KG1 (cell line): ENCODE results near the gene RAD51B.

Experiments used
- DNase-seq: peaks from one replicate; lab custom pipeline; 2025; lab: John Stamatoyannopoulos, UW

The RAD51B gene

DNA sequence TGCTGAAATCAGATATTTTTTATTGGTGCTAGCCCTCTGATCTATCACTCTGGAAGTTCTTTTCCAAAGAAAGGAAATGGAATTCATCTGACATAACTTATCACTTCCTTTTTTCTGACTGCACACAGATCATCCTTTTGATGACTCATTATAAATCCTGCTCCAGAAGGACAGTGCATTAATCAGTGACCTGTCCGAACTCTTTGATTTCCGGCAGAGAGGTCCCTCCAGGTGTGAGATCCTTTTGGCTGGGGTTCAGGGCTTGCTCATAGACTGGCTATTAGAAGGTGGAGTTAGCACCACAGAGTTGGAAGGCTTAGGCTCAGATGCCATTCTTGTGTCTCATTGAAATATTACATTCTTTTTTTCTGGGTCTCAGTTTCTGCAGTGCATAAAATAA lies 645.1 kb downstream of the RAD51B start:
- no peak for DNase-seq

DNA sequence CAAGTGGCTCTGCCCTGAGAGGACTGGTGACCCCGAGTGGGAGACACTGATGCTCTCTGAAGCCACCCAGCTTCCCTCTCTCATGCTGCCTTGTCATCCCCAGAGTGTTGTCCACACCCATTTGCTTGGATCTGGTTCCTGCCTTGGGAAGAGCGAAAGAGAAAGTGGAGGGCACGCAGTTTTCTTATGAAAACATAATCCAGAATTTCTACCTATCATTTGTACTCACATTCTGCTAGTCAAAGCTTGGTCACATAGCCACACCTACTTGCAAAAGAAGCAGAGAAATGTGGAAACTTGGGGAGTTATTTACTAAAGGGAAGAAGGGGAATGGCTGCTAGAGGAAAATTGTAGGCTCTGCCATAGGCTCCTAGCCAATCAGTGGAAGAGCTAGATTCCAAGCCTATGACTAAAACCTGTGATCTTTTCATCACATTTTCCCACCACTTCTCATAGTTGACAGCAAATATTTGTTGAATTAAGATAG lies 647.0 kb downstream of the RAD51B start:
- DNase-seq = no peak

DNA sequence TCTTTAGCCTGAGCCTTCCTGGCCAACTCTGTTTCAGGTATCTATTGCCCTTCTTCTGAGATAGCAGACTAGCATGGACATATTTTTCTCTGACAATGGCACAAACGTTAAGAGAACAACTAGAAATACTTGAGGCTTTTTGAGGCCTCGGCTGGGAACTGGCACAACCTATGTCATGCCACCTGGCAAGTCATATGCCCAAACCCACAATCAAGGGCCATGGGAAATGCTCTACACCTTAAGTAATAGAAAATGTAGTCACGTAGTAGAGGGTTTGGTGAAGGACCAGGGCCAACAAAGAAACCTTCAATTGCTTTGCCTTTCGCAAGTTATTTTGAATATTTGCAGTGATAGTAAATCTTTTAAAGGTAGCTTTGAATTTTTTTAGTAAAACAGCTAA lies 647.8 kb downstream of the RAD51B start:
- DNase-seq = no peak

- no peak for DNase-seq
Measured at GRCh38 chr14:68468437-68469207, 649.0 kb downstream of the RAD51B start.

- no peak for DNase-seq
Measured at GRCh38 chr14:68469208-68469713, 649.7 kb downstream of the RAD51B start.

- DNase-seq = no peak
Measured at GRCh38 chr14:68470361-68470760, 650.8 kb downstream of the RAD51B start.

DNA sequence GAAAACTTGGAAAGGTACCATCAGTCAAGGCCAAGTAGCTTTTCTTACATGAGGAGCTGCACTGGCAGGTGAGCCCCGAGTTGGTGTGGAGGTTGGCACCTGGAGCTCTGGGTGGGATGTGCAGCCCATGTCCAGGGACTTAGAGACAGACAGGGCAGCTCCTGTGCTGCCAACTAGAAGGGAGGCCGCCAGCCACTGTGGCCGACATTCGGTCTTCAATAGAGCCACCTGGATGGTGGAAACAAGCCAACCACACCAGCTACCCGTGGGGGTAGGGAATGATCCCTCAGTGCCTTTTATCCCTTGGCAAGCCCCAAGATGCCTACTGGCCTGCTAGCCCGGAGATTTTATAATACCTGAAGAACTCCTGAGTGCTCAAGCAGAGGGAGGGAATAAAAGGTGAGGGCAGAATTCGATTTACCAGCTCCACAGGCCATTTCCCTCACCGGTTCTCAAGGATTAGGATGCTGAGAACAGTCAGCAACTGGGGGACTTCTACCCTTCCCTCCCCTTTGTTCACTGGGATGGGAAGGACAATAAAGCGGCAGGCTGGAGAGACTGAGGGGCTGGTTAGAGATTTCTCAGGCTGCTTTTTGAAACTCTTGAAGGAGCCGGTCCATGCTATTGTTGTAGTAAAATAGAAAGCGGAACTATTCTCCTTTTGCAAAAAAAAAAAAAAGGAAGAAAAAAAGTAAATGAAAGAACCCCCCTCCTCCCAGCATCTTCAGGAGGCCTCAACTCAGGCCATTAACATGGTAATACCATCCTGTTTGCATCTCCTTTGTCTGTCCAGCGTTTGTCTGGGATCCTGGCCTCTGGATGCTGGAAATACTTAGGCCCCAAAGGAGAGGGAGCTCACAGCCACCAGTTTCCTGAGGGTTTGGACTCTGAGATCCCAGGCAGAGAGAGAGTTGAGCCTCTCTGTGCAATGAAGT lies 651.7 kb downstream of the RAD51B start:
- DNase-seq = no peak

DNA sequence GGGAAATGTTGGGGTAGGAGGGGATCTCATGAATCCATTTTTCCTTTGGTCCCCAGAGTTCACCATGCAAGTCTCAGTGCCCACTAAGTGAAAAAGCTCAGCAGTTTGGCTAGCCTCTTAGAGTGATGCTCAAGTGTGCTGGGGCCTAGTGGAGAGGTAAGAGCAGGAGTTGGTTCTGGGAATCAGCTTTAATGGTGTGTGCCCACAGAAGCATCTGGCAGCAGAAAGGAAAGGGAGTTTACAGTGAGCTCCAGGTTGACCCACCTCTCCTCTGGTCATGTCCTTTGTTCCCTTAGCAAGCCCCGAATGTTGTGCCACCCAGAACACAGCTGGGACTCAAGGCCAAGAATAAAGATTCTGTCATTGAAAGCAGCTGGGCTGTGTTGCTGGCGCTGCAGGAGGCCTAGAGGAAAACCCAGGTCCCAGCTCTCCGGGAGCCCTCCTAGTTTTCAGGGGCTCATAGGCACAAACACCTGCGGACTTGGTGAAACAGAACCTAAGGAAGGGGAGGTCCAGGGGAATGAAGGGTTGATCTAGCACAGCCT lies 652.5 kb downstream of the RAD51B start:
- no peak for DNase-seq

GRCh38 chr14:68473069-68473468 lies 653.5 kb downstream of the RAD51B start:
- DNase-seq = no peak

GRCh38 chr14:68473794-68474193 lies 654.2 kb downstream of the RAD51B start:
- no peak for DNase-seq

GRCh38 chr14:68474741-68475140 lies 655.2 kb downstream of the RAD51B start:
- no peak for DNase-seq

DNA sequence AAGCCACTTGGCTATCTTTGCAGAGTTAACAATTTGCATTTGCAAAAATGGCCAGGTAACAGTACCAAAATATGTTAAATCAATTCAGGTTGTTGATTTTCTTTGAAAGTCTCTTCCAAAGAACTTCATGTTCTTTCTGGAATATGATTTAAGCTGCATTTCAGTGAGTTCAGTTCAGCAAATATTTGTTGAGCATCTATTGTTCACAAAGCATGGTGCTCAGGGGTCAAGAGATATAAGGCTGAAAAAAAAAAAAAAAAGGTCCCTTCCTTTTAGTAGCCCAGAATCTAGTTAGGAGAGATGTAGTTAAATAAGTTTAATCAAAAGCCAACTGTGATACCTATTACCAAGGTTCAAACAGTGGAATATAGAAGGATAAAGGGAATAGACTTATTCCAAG lies 656.2 kb downstream of the RAD51B start:
- no peak for DNase-seq

GRCh38 chr14:68476212-68477109 lies 656.9 kb downstream of the RAD51B start:
- no peak for DNase-seq

GRCh38 chr14:68477110-68477455 lies 657.5 kb downstream of the RAD51B start:
- no peak for DNase-seq

GRCh38 chr14:68477461-68478085 lies 658.0 kb downstream of the RAD51B start:
- no peak for DNase-seq

DNA sequence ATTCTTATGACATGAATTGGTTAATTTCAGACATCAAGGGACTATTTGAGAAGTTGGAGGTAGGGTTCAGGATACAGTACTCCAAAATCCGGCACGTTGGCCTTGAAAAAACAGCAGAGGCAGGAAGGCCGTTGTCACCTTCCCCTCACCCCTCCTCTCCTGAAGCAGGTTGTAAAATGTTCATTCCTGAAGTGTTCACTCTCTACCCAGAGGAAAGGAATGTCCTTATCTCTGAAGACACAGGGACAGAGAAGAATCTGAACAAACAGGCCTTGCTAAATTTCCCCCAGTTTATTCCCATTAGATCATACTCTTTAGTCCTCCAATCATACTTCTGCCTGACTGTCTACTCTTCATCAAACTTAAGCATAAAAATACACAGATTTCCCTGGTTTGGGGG lies 659.7 kb downstream of the RAD51B start:
- no peak for DNase-seq

DNA sequence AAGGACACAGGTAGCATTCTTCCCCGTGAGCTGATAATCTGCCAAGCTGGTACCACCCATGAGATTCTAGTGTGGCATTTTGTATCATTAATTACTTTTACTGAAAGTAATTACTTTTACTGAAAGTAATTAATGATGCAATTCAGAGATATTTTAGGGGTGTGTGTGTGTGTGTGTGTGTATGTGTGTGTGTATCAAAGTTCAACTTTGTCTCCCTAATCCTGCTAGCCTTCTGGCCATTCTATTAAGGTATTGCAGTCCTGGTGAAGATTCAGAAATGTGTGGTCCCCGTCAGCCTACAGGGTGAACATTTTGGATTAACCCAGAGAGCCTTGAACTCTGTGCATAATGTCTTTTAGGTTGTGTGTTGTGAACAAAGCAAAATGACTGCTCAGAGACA lies 662.4 kb downstream of the RAD51B start:
- no peak for DNase-seq

GRCh38 chr14:68482772-68483395 lies 663.3 kb downstream of the RAD51B start:
- DNase-seq = no peak

GRCh38 chr14:68486033-68486732 lies 666.6 kb downstream of the RAD51B start:
- DNase-seq = no peak

GRCh38 chr14:68486809-68487208 lies 667.2 kb downstream of the RAD51B start:
- no peak for DNase-seq
